SK-N-SH (cell line): Measurements from ENCODE around the gene SDK1. TPM values are rescaled to one million over a fixed set of nuclear protein-coding genes. Genes with fewer than 3 reads are reported as not detected.

ENCODE experiments used
- CTCF ChIA-PET: fragments of 300-600, 350-600 bp; formaldehyde crosslinking; extraction: SDS; loops from one replicate; lab custom pipeline; 2021; lab: Yijun Ruan, JAX
- POLR2A ChIA-PET: fragments of 350-600 bp; sonication (Branson Sonifier 250); formaldehyde crosslinking; extraction: SDS; loops from one replicate; lab custom pipeline; 2020; ENCODE audit warnings: antibody characterized with exemption, inconsistent platforms; lab: Yijun Ruan, JAX
- DNase-seq: peaks from one replicate; pipeline ENCODE4 v3.0.0; 2012
- H2AFZ ChIP-seq: fragments of 200-600 bp; sonication (generic); 2 replicates; pipeline ENCODE4 v1.8.1; 2016; ENCODE audit warnings: antibody characterized with exemption, mild to moderate bottlenecking, low read depth
- H3F3A ChIP-seq: fragments of 200-600 bp; sonication (generic); replicated peaks from 2 replicates; pipeline ENCODE3; 2016; ENCODE audit warnings: antibody characterized with exemption, mild to moderate bottlenecking; ENCODE audit not compliant: insufficient read depth
- H3K27ac ChIP-seq, 2 experiments: fragments of 200-500 bp in 1 of 2; fragments of 200-600 bp in 1 of 2; sonication (Bioruptor generic) in 1 of 2; sonication (generic), shearing (Covaris generic) in 1 of 2; 2 replicates each; pipeline versions ENCODE4 v1.5.1 to v1.6.1; 2014 to 2016; ENCODE audit warnings: low read depth in 2 of 2, inconsistent platforms in 1 of 2, low read length in 1 of 2, mild to moderate bottlenecking in 1 of 2, mixed read lengths in 1 of 2
- H3K27me3 ChIP-seq: fragments of 200-600 bp; sonication (generic), shearing (Covaris generic); 2 replicates; pipeline ENCODE4 v1.6.1; 2016; ENCODE audit warnings: mixed run types; ENCODE audit not compliant: insufficient read depth
- H3K36me3 ChIP-seq, 2 experiments: fragments of 200-500 bp in 1 of 2; fragments of 200-600 bp in 1 of 2; sonication (Bioruptor generic) in 1 of 2; sonication (generic) in 1 of 2; replicated peaks in 1 of 2; 2 replicates each; pipeline versions ENCODE3 to v1.5.1; 2014 to 2016; ENCODE audit warnings: low read length in 1 of 2, mild to moderate bottlenecking in 1 of 2; ENCODE audit not compliant: insufficient read depth in 2 of 2, control insufficient read depth in 1 of 2
- H3K4me1 ChIP-seq, 2 experiments: fragments of 200-500 bp in 1 of 2; fragments of 200-600 bp in 1 of 2; sonication (Bioruptor generic) in 1 of 2; sonication (generic), shearing (Covaris generic) in 1 of 2; 2 replicates each; pipeline versions ENCODE4 v1.5.1 to v1.6.1; 2014 to 2016; ENCODE audit warnings: low read depth in 1 of 2, low read length in 1 of 2, mixed run types in 1 of 2; ENCODE audit not compliant: insufficient read depth in 2 of 2, control insufficient read depth in 1 of 2
- H3K4me2 ChIP-seq: fragments of 200-600 bp; sonication (generic), shearing (Covaris generic); 2 replicates; pipeline ENCODE4 v1.6.1; 2017; ENCODE audit warnings: mixed run types
- H3K4me3 ChIP-seq, 2 experiments: fragments of 200-500 bp in 1 of 2; fragments of 200-600 bp in 1 of 2; sonication (Bioruptor generic) in 1 of 2; sonication (generic), shearing (Covaris generic) in 1 of 2; 2 replicates each; pipeline versions ENCODE4 v1.5.1 to v1.8.1; 2014 to 2016; ENCODE audit warnings: low read depth in 2 of 2, inconsistent platforms in 1 of 2, low read length in 1 of 2, mild to moderate bottlenecking in 1 of 2, mixed read lengths in 1 of 2, moderate library complexity in 1 of 2
- H3K79me2 ChIP-seq: fragments of 200-600 bp; sonication (generic); 2 replicates; pipeline ENCODE4 v1.8.1; 2017; ENCODE audit warnings: mild to moderate bottlenecking; ENCODE audit not compliant: insufficient read depth
- H3K9ac ChIP-seq: fragments of 200-600 bp; sonication (generic); 2 replicates; pipeline ENCODE4 v1.6.1; 2017; ENCODE audit warnings: mixed run types
- H3K9me2 ChIP-seq: fragments of 200-600 bp; sonication (generic); 2 replicates; pipeline ENCODE4 v1.6.1; 2017; ENCODE audit warnings: mixed run types
- H3K9me3 ChIP-seq: fragments of 200-600 bp; sonication (generic); 2 replicates; pipeline ENCODE4 v1.6.1; 2017; ENCODE audit warnings: mixed run types, mild to moderate bottlenecking, moderate library complexity
- H4K20me1 ChIP-seq: fragments of 200-600 bp; sonication (generic); 2 replicates; pipeline ENCODE4 v1.6.1; 2017; ENCODE audit warnings: mild to moderate bottlenecking, mixed run types; ENCODE audit not compliant: insufficient read depth
- CHD2 ChIP-seq: fragments of 150-350 bp; IDR thresholded peaks from 2 replicates; pipeline ENCODE4 v1.6.1; 2018; ENCODE audit warnings: low read length; ENCODE audit not compliant: partially characterized antibody
- ELF1 ChIP-seq: IDR thresholded peaks from 2 replicates; pipeline ENCODE4 v1.4.0; 2012
- EP300 ChIP-seq, 2 experiments: IDR thresholded peaks; 2 replicates each; pipeline versions ENCODE4 v1.4.0 to v1.6.1; 2012; ENCODE audit warnings: borderline replicate concordance in 1 of 2, low read depth in 1 of 2, low read length in 1 of 2
- EZH2phosphoT487 ChIP-seq: fragments of 200-600 bp; sonication (generic); IDR thresholded peaks from 2 replicates; pipeline ENCODE4 v1.6.1; 2017; ENCODE audit warnings: low read depth, mixed run types, mild to moderate bottlenecking, antibody characterized with exemption, moderate library complexity, borderline replicate concordance
- FOXJ3 ChIP-seq: sonication (generic); formaldehyde crosslinking; IDR thresholded peaks from 2 replicates; pipeline ENCODE4 v1.5.1; 2020; ENCODE audit warnings: mild to moderate bottlenecking, missing genetic modification reagents
- FOXM1 ChIP-seq: IDR thresholded peaks from 2 replicates; pipeline ENCODE4 v1.4.0; 2012; ENCODE audit warnings: low read depth, mild to moderate bottlenecking
- GABPA ChIP-seq: IDR thresholded peaks from 2 replicates; pipeline ENCODE4 v1.4.0; 2012; ENCODE audit warnings: low read depth, mild to moderate bottlenecking
- JUND ChIP-seq: IDR thresholded peaks from 2 replicates; pipeline ENCODE4 v1.4.0; 2012
- MEF2A ChIP-seq: IDR thresholded peaks from 2 replicates; pipeline ENCODE4 v1.4.0; 2012; ENCODE audit warnings: low read depth, borderline replicate concordance
- NFIC ChIP-seq: IDR thresholded peaks from 2 replicates; pipeline ENCODE4 v1.4.0; 2012; ENCODE audit warnings: borderline replicate concordance
- RAD21 ChIP-seq: IDR thresholded peaks from 2 replicates; pipeline ENCODE4 v1.6.1; 2012; ENCODE audit warnings: mild to moderate bottlenecking, low read length
- RCOR1 ChIP-seq: fragments of 150-350 bp; IDR thresholded peaks from 2 replicates; pipeline ENCODE4 v1.6.1; 2017; ENCODE audit warnings: antibody characterized with exemption, low read length
- RFX5 ChIP-seq: IDR thresholded peaks from 2 replicates; pipeline ENCODE4 v1.6.1; 2012; ENCODE audit warnings: mild to moderate bottlenecking, improper control_type of control experiment, low read length
- RXRA ChIP-seq: IDR thresholded peaks from 2 replicates; pipeline ENCODE4 v1.4.0; 2012; ENCODE audit warnings: low read depth, mild to moderate bottlenecking, borderline replicate concordance
- SIN3A ChIP-seq: IDR thresholded peaks from 2 replicates; pipeline ENCODE4 v1.6.1; 2012; ENCODE audit warnings: low read depth, mild to moderate bottlenecking, low read length, moderate library complexity, borderline replicate concordance
- SMC3 ChIP-seq: IDR thresholded peaks from 2 replicates; pipeline ENCODE4 v1.6.1; 2012; ENCODE audit warnings: low read depth, low read length, improper control_type of control experiment
- TCF12 ChIP-seq: IDR thresholded peaks from 2 replicates; pipeline ENCODE4 v1.4.0; 2012
- TEAD4 ChIP-seq: IDR thresholded peaks from 2 replicates; pipeline ENCODE4 v1.4.0; 2012; ENCODE audit warnings: mild to moderate bottlenecking, borderline replicate concordance; ENCODE audit not compliant: insufficient read depth
- WGBS: methylation state at CpG from one replicate; pipeline ENCODE4 v1.1.6; 2017; ENCODE audit warnings: low lambda C conversion rate; 5-methylcytosine and 5-hydroxymethylcytosine counted together
- polyA plus RNA-seq, 3 experiments: library from polyadenylated mRNA; depleted of rRNA; stranded (reverse); fragments of >200 nt; gene quantifications; 2 replicates each; pipeline ENCODE4 v1.2.3, GENCODE V29; 2012
- TF ChIP-seq, protein P1 (sequence below): fragments of 150-350 bp; IDR thresholded peaks from 2 replicates; pipeline ENCODE4 v1.6.1; 2017; ENCODE audit warnings: antibody characterized with exemption, low read length, low read depth, borderline replicate concordance
- TF ChIP-seq, protein P2 (sequence below): fragments of 150-350 bp; IDR thresholded peaks from 2 replicates; pipeline ENCODE4 v1.6.1; 2016; ENCODE audit warnings: mild to moderate bottlenecking, low read depth, low read length
- TF ChIP-seq, protein P3 (sequence below): IDR thresholded peaks from 2 replicates; pipeline ENCODE4; 2012

The SDK1 gene
- polyA plus RNA-seq, 1 of the 3 experiments (the other 2 are of a cell fraction) = 1.2 TPM

DNA sequence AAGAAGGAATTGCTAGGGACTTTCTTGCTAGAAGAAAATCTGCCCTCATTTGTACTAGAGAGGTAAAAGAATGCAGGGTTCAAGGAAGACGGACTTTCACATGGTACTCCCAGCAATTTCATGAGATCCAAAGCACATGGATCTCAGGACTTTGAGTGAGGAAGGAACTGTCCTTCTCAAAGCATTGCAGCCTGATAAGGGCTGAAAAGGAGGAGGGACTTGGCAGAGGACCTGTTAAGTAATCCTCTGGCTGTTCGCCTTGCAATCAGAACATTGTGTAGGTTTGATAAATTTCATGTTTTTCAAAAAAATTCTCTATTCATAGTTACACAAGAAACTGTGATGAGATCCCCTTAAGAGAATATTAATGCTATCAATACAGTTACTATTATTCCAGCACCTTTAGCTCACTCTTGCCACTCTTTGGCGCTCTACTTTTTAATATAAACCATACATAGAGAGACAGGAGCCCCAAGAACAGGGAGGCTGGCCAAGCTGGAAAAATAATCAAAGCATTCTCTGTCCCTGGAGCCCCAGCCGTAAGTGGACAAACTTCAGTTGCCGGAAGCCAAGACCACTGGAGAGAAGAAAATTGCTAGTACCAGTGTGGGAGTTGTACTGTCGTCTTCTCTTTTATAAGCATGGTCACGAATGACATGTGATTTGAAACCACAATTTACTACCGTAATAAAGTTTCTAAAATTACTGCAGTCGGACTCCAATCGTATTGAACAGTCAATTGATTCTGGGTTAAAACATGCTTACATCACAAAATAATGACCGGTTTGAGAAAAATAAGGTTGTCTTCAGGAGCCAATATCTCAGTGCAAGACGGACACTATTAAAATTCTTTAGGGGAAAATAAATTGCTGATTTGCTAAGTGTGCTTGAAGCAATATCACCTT, 424.4 kb downstream of the SDK1 start:
- Histone ChIP-seq H3K4me2 (no peak overlapping the region), H3K4me3 (no peak overlapping the region), H4K20me1 (no peaks in the 10 kb centered on the region), H3F3A (no peaks in the 10 kb centered on the region), H3K9me2 (no peaks in the 10 kb centered on the region), H3K27me3 (no peaks in the 10 kb centered on the region), H3K9ac (no peak overlapping the region), H2AFZ (no peak overlapping the region), H3K36me3 (no peaks in the 10 kb centered on the region), H3K9me3 (no peaks in the 10 kb centered on the region), H3K4me1 (no peaks in the 10 kb centered on the region; a peak in 1 of 4 replicates), H3K27ac (no peak overlapping the region), H3K79me2 (no peaks in the 10 kb centered on the region)
- 71% methylated on average over 12 of the region's 12 CpGs for WGBS
- POLR2A ChIA-PET = interaction anchor here (1.0 kb wide), 1 partner anchor 11 kb away, joined by 3 read pairs; no protein-coding TSS in a partner anchor
- CTCF ChIA-PET = no interaction called here
- no peak for DNase-seq
- TF ChIP-seq EP300 (IDR thresholded peaks at IDR 0.05; ENCODE audit: borderline replicate concordance in 1 of 2, low read depth in 1 of 2, low read length in 1 of 2) (no peak), RAD21 (no peak), RCOR1 (no peak), RFX5 (no peak), NFIC (no peak), SIN3A (no peak), JUND (no peak), TEAD4 (no peak), TCF12 (no peak), MEF2A (no peak), FOXJ3 (CRISPR knock-in tag) (no peak)

DNA sequence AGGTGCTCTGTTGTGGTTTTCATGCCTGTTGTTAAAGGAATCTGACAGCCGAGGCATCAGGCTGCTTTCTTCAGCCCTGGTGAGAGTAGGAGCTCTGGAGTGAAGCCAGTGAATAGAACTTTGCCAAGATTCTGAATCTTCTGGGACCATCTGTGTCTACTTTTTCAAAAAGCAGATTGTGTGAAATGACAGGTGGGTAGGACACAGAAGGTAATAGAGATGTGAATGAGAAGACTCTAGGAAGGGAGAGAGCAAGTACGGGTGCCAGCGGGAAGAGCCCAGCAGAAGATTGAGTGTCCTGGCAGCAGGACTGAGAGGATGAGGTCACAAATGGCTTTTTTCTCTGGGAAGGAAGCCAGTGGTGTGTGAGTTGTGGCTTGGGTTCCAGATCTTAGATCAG, 429.2 kb downstream of the SDK1 start:
- Histone ChIP-seq H3K9me2 (no peaks in the 10 kb centered on the region), H3F3A (no peaks in the 10 kb centered on the region), H3K79me2 (no peaks in the 10 kb centered on the region), H3K27me3 (no peaks in the 10 kb centered on the region), H2AFZ (no peak overlapping the region), H3K4me1 (no peaks in the 10 kb centered on the region; a peak in 1 of 4 replicates), H3K36me3 (no peaks in the 10 kb centered on the region), H3K4me2 (no peak overlapping the region), H3K9me3 (no peaks in the 10 kb centered on the region), H4K20me1 (no peaks in the 10 kb centered on the region), H3K27ac (no peak overlapping the region), H3K4me3 (no peak overlapping the region), H3K9ac (no peak overlapping the region)
- ChIA-PET CTCF (interaction anchor here (1.1 kb wide), 2 partner anchors 8 to 12 kb away, joined by 3 to 4 read pairs; no protein-coding TSS in a partner anchor), POLR2A (no interaction called here)
- no peak for TF ChIP-seq RFX5
- TF ChIP-seq CHD2 = no peak
- TF ChIP-seq SMC3 = no peak
- no peak for TF ChIP-seq RXRA
- no peak for TF ChIP-seq MEF2A
- TF ChIP-seq FOXM1 = no peak
- no peak for TF ChIP-seq ELF1
- no peak for TF ChIP-seq EZH2phosphoT487
- TF ChIP-seq, protein P1, sequence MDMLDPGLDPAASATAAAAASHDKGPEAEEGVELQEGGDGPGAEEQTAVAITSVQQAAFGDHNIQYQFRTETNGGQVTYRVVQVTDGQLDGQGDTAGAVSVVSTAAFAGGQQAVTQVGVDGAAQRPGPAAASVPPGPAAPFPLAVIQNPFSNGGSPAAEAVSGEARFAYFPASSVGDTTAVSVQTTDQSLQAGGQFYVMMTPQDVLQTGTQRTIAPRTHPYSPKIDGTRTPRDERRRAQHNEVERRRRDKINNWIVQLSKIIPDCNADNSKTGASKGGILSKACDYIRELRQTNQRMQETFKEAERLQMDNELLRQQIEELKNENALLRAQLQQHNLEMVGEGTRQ = no peak
- TF ChIP-seq, protein P2, sequence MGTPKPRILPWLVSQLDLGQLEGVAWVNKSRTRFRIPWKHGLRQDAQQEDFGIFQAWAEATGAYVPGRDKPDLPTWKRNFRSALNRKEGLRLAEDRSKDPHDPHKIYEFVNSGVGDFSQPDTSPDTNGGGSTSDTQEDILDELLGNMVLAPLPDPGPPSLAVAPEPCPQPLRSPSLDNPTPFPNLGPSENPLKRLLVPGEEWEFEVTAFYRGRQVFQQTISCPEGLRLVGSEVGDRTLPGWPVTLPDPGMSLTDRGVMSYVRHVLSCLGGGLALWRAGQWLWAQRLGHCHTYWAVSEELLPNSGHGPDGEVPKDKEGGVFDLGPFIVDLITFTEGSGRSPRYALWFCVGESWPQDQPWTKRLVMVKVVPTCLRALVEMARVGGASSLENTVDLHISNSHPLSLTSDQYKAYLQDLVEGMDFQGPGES = no peak
- no peak for TF ChIP-seq GABPA
- TF ChIP-seq, protein P3, sequence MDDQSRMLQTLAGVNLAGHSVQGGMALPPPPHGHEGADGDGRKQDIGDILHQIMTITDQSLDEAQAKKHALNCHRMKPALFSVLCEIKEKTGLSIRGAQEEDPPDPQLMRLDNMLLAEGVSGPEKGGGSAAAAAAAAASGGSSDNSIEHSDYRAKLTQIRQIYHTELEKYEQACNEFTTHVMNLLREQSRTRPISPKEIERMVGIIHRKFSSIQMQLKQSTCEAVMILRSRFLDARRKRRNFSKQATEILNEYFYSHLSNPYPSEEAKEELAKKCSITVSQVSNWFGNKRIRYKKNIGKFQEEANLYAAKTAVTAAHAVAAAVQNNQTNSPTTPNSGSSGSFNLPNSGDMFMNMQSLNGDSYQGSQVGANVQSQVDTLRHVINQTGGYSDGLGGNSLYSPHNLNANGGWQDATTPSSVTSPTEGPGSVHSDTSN = no peak
- no peak for TF ChIP-seq SIN3A
- DNase-seq = no peak
- WGBS = 59% methylated on average over 3 of the region's 3 CpGs
